Measurements from ENCODE around the gene UBE2H. TPM values are rescaled to one million over a fixed set of nuclear protein-coding genes. Genes with fewer than 3 reads are reported as not detected.

UBE2H gene
- total RNA-seq, 3 donors from 2014 or later (not counting 1 experiment from before 2014, with no cell fraction given), result 80.9 to 86.9 (median 83.1) TPM

DNA sequence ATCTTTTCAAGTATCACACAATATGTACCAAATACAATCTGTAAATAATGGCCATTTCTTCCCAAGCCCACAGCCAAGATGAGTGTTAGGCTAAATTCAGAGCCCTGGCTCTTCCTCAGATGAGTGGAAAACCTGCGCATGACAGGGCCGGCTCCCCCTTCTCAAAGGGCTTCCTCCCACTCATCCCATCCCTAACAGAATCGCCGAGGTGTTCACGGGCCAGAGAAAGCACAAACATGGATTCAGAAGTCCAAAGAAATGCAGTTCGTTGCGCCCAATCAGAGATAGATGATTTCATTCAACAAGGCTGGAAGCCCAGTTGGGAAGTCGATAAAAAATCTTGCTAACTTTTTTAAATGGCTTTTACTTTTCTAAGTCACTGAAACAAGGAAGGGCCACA is 121.8 kb downstream of the UBE2H start:
- Histone ChIP-seq H3K9me3 (ENCODE audit: control insufficient read depth, insufficient read depth, low read length) (no peaks in the 10 kb centered on the region), H3K27me3 (ENCODE audit: control insufficient read depth, insufficient read depth, low read length) (no peaks in the 10 kb centered on the region), H3K27ac (ENCODE audit: low read length) (no peak overlapping the region), H3K4me3 (ENCODE audit: low read length) (no peak overlapping the region), H3K4me1 (ENCODE audit: control insufficient read depth, insufficient read depth, low read length) (peaks cover 14% of the 10 kb centered on the region), H3K36me3 (ENCODE audit: control insufficient read depth, insufficient read depth, low read length) (peaks cover 15% of the 10 kb centered on the region)
- WGBS (ENCODE audit: insufficient coverage), result 97% methylated on average over 8 of the region's 8 CpGs
- Mint-ChIP-seq H3K27me3 (ENCODE audit: low read depth in 2 of 2) (no peaks in the 10 kb centered on the region), H3K4me3 (no peak overlapping the region), H3K36me3 (peaks cover 8% of the 10 kb centered on the region), H3K4me1 (peaks cover 12 to 15% of the 10 kb centered on the region in 2 donors), H3K9me3 (no peaks in the 10 kb centered on the region), H3K27ac (no peak overlapping the region)
- no peak for ATAC-seq
- intact Hi-C loops (cut with micrococcal nuclease), result loop anchor here (1.0 to 2.0 kb wide), 3 partner anchors 179 to 488 kb away; no protein-coding TSS in a partner anchor
- TF ChIP-seq, protein P1, sequence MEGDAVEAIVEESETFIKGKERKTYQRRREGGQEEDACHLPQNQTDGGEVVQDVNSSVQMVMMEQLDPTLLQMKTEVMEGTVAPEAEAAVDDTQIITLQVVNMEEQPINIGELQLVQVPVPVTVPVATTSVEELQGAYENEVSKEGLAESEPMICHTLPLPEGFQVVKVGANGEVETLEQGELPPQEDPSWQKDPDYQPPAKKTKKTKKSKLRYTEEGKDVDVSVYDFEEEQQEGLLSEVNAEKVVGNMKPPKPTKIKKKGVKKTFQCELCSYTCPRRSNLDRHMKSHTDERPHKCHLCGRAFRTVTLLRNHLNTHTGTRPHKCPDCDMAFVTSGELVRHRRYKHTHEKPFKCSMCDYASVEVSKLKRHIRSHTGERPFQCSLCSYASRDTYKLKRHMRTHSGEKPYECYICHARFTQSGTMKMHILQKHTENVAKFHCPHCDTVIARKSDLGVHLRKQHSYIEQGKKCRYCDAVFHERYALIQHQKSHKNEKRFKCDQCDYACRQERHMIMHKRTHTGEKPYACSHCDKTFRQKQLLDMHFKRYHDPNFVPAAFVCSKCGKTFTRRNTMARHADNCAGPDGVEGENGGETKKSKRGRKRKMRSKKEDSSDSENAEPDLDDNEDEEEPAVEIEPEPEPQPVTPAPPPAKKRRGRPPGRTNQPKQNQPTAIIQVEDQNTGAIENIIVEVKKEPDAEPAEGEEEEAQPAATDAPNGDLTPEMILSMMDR (IDR thresholded peaks at IDR 0.05), result no peak
- no peak for DNase-seq

DNA sequence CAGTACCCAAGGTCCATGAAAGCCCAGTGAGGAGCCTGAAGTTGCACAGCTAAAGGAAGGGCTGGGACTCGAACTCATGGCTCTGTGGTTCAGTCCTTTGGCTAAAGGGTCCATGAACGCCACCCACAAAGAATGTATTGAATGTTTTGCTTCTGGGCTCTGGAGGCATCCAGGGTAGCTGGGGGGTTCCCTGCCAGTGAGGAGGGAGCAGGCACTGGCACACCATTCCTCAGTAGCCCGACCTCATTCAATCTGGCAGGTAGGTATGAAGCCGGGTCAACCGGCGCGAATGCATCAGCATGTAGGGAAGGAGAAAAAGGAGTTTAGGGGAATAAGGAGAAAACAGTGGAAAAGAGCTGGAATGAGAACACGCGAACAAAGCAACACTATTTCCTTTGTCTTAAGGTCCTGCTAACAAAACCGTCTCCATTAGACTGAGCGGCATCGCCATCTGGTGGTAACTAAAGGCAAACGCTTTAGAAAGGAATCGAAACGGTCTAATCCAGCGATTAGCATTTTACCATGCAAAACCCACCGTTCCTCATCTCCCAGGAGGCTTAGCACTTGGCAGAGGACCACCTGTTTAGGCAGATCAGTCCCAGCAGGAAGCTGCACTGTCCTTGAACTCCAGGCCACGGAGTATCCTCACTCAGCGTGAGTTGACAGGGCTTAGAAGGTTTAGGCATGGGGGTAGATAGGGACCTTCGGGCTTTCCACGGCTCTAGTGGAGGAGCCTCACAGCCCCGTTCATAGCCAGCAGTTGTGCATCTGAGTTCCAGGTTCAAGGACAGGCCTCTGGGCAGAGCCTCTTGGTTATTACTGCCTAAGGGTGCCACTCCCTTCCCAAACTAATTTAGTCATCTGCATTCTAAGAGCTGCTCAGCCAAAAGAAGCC is 122.8 kb downstream of the UBE2H start:
- intact Hi-C loops (cut with micrococcal nuclease), result loop anchor here (1.0 to 10.0 kb wide), 4 partner anchors 165 to 487 kb away; no protein-coding TSS in a partner anchor
- Mint-ChIP-seq H3K27me3 (ENCODE audit: low read depth in 2 of 2) (no peaks in the 10 kb centered on the region), H3K36me3 (peaks cover 8% of the 10 kb centered on the region), H3K27ac (peak overlapping the region in 1 of 2 donors; percentile 38), H3K4me1 (peaks cover 19 to 21% of the 10 kb centered on the region in 2 donors), H3K9me3 (no peaks in the 10 kb centered on the region), H3K4me3 (peak overlapping the region; percentile 25)
- Histone ChIP-seq H3K36me3 (ENCODE audit: control insufficient read depth, insufficient read depth, low read length) (peaks cover 11% of the 10 kb centered on the region), H3K27me3 (ENCODE audit: control insufficient read depth, insufficient read depth, low read length) (no peaks in the 10 kb centered on the region), H3K27ac (ENCODE audit: low read length) (no peak overlapping the region), H3K9me3 (ENCODE audit: control insufficient read depth, insufficient read depth, low read length) (no peaks in the 10 kb centered on the region), H3K4me1 (ENCODE audit: control insufficient read depth, insufficient read depth, low read length) (peaks cover 22% of the 10 kb centered on the region), H3K4me3 (ENCODE audit: low read length) (no peak overlapping the region)
- TF ChIP-seq, protein P1 (IDR thresholded peaks at IDR 0.05), result peak; percentile 73
- 30% methylated on average over 22 of the region's 22 CpGs for WGBS (ENCODE audit: insufficient coverage)
- ATAC-seq, result peak; percentile 52 to 64 (median 55)
- peak; percentile 41 to 84 for DNase-seq

DNA sequence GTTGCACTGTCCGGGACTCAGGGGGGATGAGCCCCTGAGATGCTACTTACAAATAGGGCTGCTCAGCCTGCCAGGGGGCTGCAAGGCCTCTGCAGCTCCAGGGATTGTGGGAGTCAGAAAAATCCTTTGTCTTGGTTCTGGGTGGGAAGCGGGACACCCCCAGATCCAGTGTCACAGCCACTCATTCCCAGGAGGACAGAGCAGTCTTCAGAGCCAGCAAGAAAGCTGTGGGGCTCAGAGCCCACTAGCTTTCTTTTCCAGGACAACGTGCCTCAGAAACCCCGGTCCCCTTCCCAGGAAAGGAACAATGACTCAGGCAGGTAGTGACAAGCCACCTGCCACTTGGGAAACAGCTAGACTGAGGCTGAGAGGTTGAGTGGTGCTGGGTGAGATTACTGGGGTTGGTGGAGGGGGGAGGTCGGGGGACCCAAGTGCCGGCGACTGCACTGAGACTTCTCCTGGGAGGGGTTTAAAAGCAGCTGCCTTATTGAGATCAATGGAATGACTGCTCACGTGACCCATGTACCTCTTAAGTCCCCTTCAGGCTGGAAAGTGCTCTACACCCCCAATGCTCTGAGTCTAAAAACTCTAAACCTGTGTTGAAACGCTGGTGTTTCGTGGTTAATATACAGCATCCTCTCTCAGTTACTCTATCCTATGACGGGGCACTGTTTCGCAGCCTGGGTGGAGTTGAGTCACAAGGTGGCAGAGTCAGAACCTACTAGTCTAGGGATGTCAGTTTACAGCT is 123.6 kb downstream of the UBE2H start:
- H3K27ac Mint-ChIP-seq, result no peak overlapping the region
- ATAC-seq, result no peak

More for the DNA sequence above, 123.6 kb downstream of the UBE2H start:
- peaks cover 26 to 29% of the 10 kb centered on the region in 2 donors for H3K4me1 Mint-ChIP-seq
- no peaks in the 10 kb centered on the region for H3K9me3 Mint-ChIP-seq
- H3K27me3 ChIP-seq (ENCODE audit: control insufficient read depth, insufficient read depth, low read length), result no peaks in the 10 kb centered on the region
- no peaks in the 10 kb centered on the region for H3K27me3 Mint-ChIP-seq (ENCODE audit: low read depth in 2 of 2)
- H3K36me3 Mint-ChIP-seq, result peaks cover 8% of the 10 kb centered on the region
- DNase-seq, result peak in 1 of 2 donors; percentile 32
- H3K4me3 ChIP-seq (ENCODE audit: low read length), result no peak overlapping the region
- intact Hi-C loops (cut with micrococcal nuclease), result loop anchor here (10.0 kb wide), 1 partner anchor 164 kb away; no protein-coding TSS in a partner anchor
- no peak overlapping the region for H3K27ac ChIP-seq (ENCODE audit: low read length)
- H3K4me1 ChIP-seq (ENCODE audit: control insufficient read depth, insufficient read depth, low read length), result peaks cover 30% of the 10 kb centered on the region
- peaks cover 7% of the 10 kb centered on the region for H3K36me3 ChIP-seq (ENCODE audit: control insufficient read depth, insufficient read depth, low read length)
- H3K4me3 Mint-ChIP-seq, result peak overlapping the region; percentile 21
- WGBS (ENCODE audit: insufficient coverage), result 90% methylated on average over 12 of the region's 12 CpGs
- H3K9me3 ChIP-seq (ENCODE audit: control insufficient read depth, insufficient read depth, low read length), result no peaks in the 10 kb centered on the region
- TF ChIP-seq, protein P1 (IDR thresholded peaks at IDR 0.05), result no peak
